Lower lobe of right lung (tissue), 2 donors: Measurements from ENCODE around the gene PTPN2. TPM values are rescaled to one million over a fixed set of nuclear protein-coding genes. Genes with fewer than 3 reads are reported as not detected.

Experiments used
- ATAC-seq, 2 donors: fragments of 200-7000 bp; cut with Tn5 transposase; one replicate each; pipeline ENCODE4 v1.9.1; 2020 to 2022; ENCODE audit warnings: mild to moderate bottlenecking in 2 of 2, moderate library complexity in 2 of 2
- DNase-seq: peaks from one replicate; pipeline ENCODE4 v3.0.0-alpha.2; 2020
- H3K27ac ChIP-seq: fragments of 200-600 bp; one replicate; pipeline ENCODE4 v1.8.0; 2022
- H3K27me3 ChIP-seq: fragments of 200-600 bp; one replicate; pipeline ENCODE4 v1.8.0; 2022; ENCODE audit warnings: low read depth
- H3K36me3 ChIP-seq: fragments of 200-600 bp; one replicate; pipeline ENCODE4 v1.8.0; 2022; ENCODE audit warnings: mild to moderate bottlenecking
- H3K4me1 ChIP-seq: fragments of 200-600 bp; one replicate; pipeline ENCODE4 v1.8.0; 2022
- H3K4me3 ChIP-seq: fragments of 200-600 bp; one replicate; pipeline ENCODE4 v1.8.0; 2022; ENCODE audit warnings: mild to moderate bottlenecking
- H3K9me3 ChIP-seq: fragments of 200-600 bp; one replicate; pipeline ENCODE4 v1.8.0; 2022
- CTCF ChIP-seq: fragments of 200-600 bp; IDR thresholded peaks from one replicate; pipeline ENCODE4 v1.8.0; 2022; ENCODE audit warnings: antibody characterized with exemption, mild to moderate bottlenecking
- intact Hi-C: fragments of 100-400 bp; cut with DNase I; formaldehyde crosslinking; loops from one replicate; pipeline ENCODE4 v1.11.0; 2022
- total RNA-seq: library from RNA; stranded (reverse); fragmentation: NEBNext Ultra II Directional; extraction: Animal tissue kit (Norgen Biotek cat#: 25700); gene quantifications from one replicate; pipeline ENCODE4 v1.2.1, GENCODE V29; 2021
- donor health status: DM: no; HTN: yes; CAD: no; lungs with severe emphysema.

Gene PTPN2
- total RNA-seq, 1 donor from 2014 or later = 52.6 TPM

- ATAC-seq = peak; percentile 74 to 83
- Histone ChIP-seq H3K36me3 (peaks cover 7% of the 10 kb centered on the region), H3K27ac (no peak overlapping the region), H3K9me3 (no peaks in the 10 kb centered on the region), H3K4me1 (peaks cover 45% of the 10 kb centered on the region), H3K27me3 (no peaks in the 10 kb centered on the region), H3K4me3 (no peak overlapping the region)
- TF ChIP-seq CTCF = no peak
- no peak for DNase-seq
- intact Hi-C loops = no loop called here
Measured at GRCh38 chr18:12862467-12862866, 21.6 kb downstream of the PTPN2 start.

- H3K4me1 ChIP-seq = peaks cover 45% of the 10 kb centered on the region
- no peaks in the 10 kb centered on the region for H3K27me3 ChIP-seq
- no peak for TF ChIP-seq CTCF
- no peak overlapping the region for H3K27ac ChIP-seq
- no peak overlapping the region for H3K4me3 ChIP-seq
- peaks cover 7% of the 10 kb centered on the region for H3K36me3 ChIP-seq
- intact Hi-C loops = no loop called here
- no peaks in the 10 kb centered on the region for H3K9me3 ChIP-seq
- no peak for DNase-seq
- peak in 1 of 2 donors; percentile 33 for ATAC-seq
Measured at GRCh38 chr18:12861637-12862036, 22.4 kb downstream of the PTPN2 start.

- H3K27me3 ChIP-seq = no peaks in the 10 kb centered on the region
Measured at GRCh38 chr18:12860530-12860929, 23.5 kb downstream of the PTPN2 start.

GRCh38 chr18:12858991-12859390 is 25.0 kb downstream of the PTPN2 start:
- Histone ChIP-seq H3K27me3 (no peaks in the 10 kb centered on the region), H3K36me3 (peaks cover 15% of the 10 kb centered on the region), H3K9me3 (no peaks in the 10 kb centered on the region), H3K4me1 (peaks cover 43% of the 10 kb centered on the region), H3K27ac (no peak overlapping the region), H3K4me3 (no peak overlapping the region)
- DNase-seq (no peak), ATAC-seq (no peak)
- no peak for TF ChIP-seq CTCF
- intact Hi-C loops = no loop called here

More at GRCh38 chr18:12860530-12860929, 23.5 kb downstream of the PTPN2 start:
- Histone ChIP-seq H3K36me3 (peaks cover 15% of the 10 kb centered on the region), H3K4me3 (no peak overlapping the region), H3K9me3 (no peaks in the 10 kb centered on the region), H3K27ac (no peak overlapping the region), H3K4me1 (peaks cover 45% of the 10 kb centered on the region)
- no peak for DNase-seq
- no peak for ATAC-seq
- intact Hi-C loops = no loop called here
- no peak for TF ChIP-seq CTCF

- intact Hi-C loops = no loop called here
- Histone ChIP-seq H3K9me3 (no peaks in the 10 kb centered on the region), H3K36me3 (peaks cover 15% of the 10 kb centered on the region), H3K27ac (no peak overlapping the region), H3K4me1 (peaks cover 36% of the 10 kb centered on the region), H3K4me3 (no peak overlapping the region), H3K27me3 (no peaks in the 10 kb centered on the region)
- ATAC-seq (no peak), DNase-seq (no peak)
- TF ChIP-seq CTCF = no peak
Measured at GRCh38 chr18:12857991-12858544, 26.0 kb downstream of the PTPN2 start.
